ENCODE results near the gene MATCAP1. TPM values are rescaled to one million over a fixed set of nuclear protein-coding genes. Genes with fewer than 3 reads are reported as not detected.

The MATCAP1 gene
- total RNA-seq, 3 donors from 2014 or later: 10.9 to 13.4 (median 11.6) TPM

- intact Hi-C loops (cut with DNase I; ENCODE audit: low total_unique reads): no loop called here
These were observed 27.5 kb downstream of the MATCAP1 start for GRCh38 chr16:67156143-67156844.

GRCh38 chr16:67155295-67156142 is 28.2 kb downstream of the MATCAP1 start:
- intact Hi-C loops (cut with DNase I; ENCODE audit: low total_unique reads): no loop called here
- Histone ChIP-seq H3K4me1 (peaks cover 0 to 4% of the 10 kb centered on the region in 2 donors), H3K4me3 (peak overlapping the region in 2 of 3 donors; percentile 15 to 57), H3K9me3 (no peaks in the 10 kb centered on the region), H3K27ac (no peak overlapping the region), H3K36me3 (no peaks in the 10 kb centered on the region), H3K27me3 (no peaks in the 10 kb centered on the region)
- DNase-seq (ENCODE audit: low spot score in 2 of 2): peak in 1 of 2 donors; percentile 67
- TF ChIP-seq POLR2AphosphoS5 (IDR thresholded peaks at IDR 0.05) (peak in 2 of 3 donors; percentile 13 to 30), POLR2A (IDR thresholded peaks at IDR 0.05) (no peak), CTCF (IDR thresholded peaks at IDR 0.05) (peak; percentile 63 to 99 (median 90))

More at GRCh38 chr16:67156143-67156844, 27.5 kb downstream of the MATCAP1 start:
- Histone ChIP-seq H3K27ac (no peak overlapping the region), H3K4me1 (peaks cover 0 to 5% of the 10 kb centered on the region in 2 donors), H3K36me3 (no peaks in the 10 kb centered on the region), H3K27me3 (no peaks in the 10 kb centered on the region), H3K4me3 (no peak overlapping the region), H3K9me3 (no peaks in the 10 kb centered on the region)
- TF ChIP-seq POLR2A (IDR thresholded peaks at IDR 0.05): no peak
- TF ChIP-seq POLR2AphosphoS5 (IDR thresholded peaks at IDR 0.05): no peak
- TF ChIP-seq CTCF (IDR thresholded peaks at IDR 0.05): no peak
- no peak for DNase-seq (ENCODE audit: low spot score in 2 of 2)

GRCh38 chr16:67154578-67155294 is 29.0 kb downstream of the MATCAP1 start:
- H3K4me1 ChIP-seq: peaks cover 0 to 9% of the 10 kb centered on the region in 2 donors
- no peak for TF ChIP-seq POLR2AphosphoS5 (IDR thresholded peaks at IDR 0.05)
- no peak for TF ChIP-seq POLR2A (IDR thresholded peaks at IDR 0.05)
- TF ChIP-seq CTCF (IDR thresholded peaks at IDR 0.05): no peak
- intact Hi-C loops (cut with DNase I; ENCODE audit: low total_unique reads): no loop called here

GRCh38 chr16:67151431-67152097 is 32.2 kb downstream of the MATCAP1 start:
- H3K27ac ChIP-seq: peak overlapping the region; percentile 77 to 81
- intact Hi-C loops (cut with DNase I; ENCODE audit: low total_unique reads): no loop called here
- DNase-seq (ENCODE audit: low spot score in 2 of 2): no peak

More at GRCh38 chr16:67154578-67155294, 29.0 kb downstream of the MATCAP1 start:
- Histone ChIP-seq H3K4me3 (peak overlapping the region in 2 of 3 donors; percentile 15 to 57), H3K36me3 (no peaks in the 10 kb centered on the region), H3K9me3 (no peaks in the 10 kb centered on the region), H3K27me3 (no peaks in the 10 kb centered on the region), H3K27ac (no peak overlapping the region)
- DNase-seq (ENCODE audit: low spot score in 2 of 2): no peak

More at GRCh38 chr16:67151431-67152097, 32.2 kb downstream of the MATCAP1 start:
- Histone ChIP-seq H3K27me3 (no peaks in the 10 kb centered on the region), H3K9me3 (no peaks in the 10 kb centered on the region), H3K36me3 (no peaks in the 10 kb centered on the region), H3K4me3 (peak overlapping the region in 2 of 3 donors; percentile 69 to 94), H3K4me1 (peaks cover 0 to 9% of the 10 kb centered on the region in 2 donors)
- no peak for TF ChIP-seq CTCF (IDR thresholded peaks at IDR 0.05)
